ENCODE data around the gene SLC39A7. TPM values are rescaled to one million over a fixed set of nuclear protein-coding genes. Genes with fewer than 3 reads are reported as not detected.

The SLC39A7 gene
- total and polyA plus RNA-seq, 2 of the 4 experiments (the other 2 are of a cell fraction), result 135 to 208 TPM

DNA sequence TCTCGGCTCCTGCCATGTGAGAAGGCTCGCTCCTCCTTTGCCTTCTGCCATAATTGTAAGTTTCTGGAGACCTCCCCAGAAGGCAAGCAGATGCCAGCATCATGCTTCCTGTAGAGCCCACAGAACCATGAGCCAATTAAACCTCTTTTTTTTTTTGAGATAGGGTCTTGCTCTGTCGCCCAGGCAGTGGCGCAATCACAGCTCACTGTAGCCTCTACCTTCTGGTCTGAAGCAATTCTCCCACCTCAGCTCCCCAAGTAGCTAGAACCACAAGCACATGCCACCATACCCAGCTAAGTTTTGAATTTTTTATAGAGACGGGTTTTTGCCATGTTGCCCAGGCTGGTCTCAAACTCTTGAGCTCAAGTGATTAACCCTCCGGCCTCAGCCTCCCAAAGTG, 36.2 kb downstream of the SLC39A7 start:
- Histone ChIP-seq H2AK9ac (replicated peaks; ENCODE audit: low read depth, low read length, poor library complexity) (no peak overlapping the region), H4K5ac (ENCODE audit: low read depth, low read length) (no peak overlapping the region), H2BK20ac (ENCODE audit: low read depth, low read length) (no peak overlapping the region), H3K9ac (ENCODE audit: low read depth, low read length) (no peak overlapping the region), H2AK5ac (ENCODE audit: low read depth, low read length) (no peak overlapping the region), H3K56ac (ENCODE audit: extremely low read depth, insufficient read depth, low read length) (no peak overlapping the region), H3K4me3 (ENCODE audit: insufficient read depth, low read depth, low read length) (no peak overlapping the region), H3K9me1 (ENCODE audit: insufficient read depth, low read length) (no peaks in the 10 kb centered on the region), H3K4me2 (ENCODE audit: low read depth, low read length) (no peak overlapping the region), H2BK5ac (ENCODE audit: low read depth, low read length, poor library complexity, severe bottlenecking) (no peak overlapping the region), H3K9me3 (ENCODE audit: control insufficient read depth, insufficient read depth, low read length) (no peaks in the 10 kb centered on the region), H4K91ac (ENCODE audit: insufficient read depth, low read depth, low read length) (no peak overlapping the region), H3K23ac (ENCODE audit: low read depth, low read length) (no peak overlapping the region), H3K36me3 (ENCODE audit: control insufficient read depth, insufficient read depth, low read length) (no peaks in the 10 kb centered on the region), H4K8ac (ENCODE audit: low read depth in 2 of 2, low read length in 2 of 2) (no peak overlapping the region), H3K79me1 (ENCODE audit: low read depth in 1 of 2, low read length in 2 of 2) (no peaks in the 10 kb centered on the region), H3K27ac (ENCODE audit: insufficient read depth, low read length) (no peak overlapping the region), H3K4me1 (ENCODE audit: control insufficient read depth, insufficient read depth, low read length) (no peaks in the 10 kb centered on the region), H3K18ac (ENCODE audit: low read depth, low read length) (no peak overlapping the region), H2BK15ac (ENCODE audit: low read depth, low read length) (no peak overlapping the region), H2BK120ac (ENCODE audit: low read depth, low read length) (no peak overlapping the region), H3K14ac (replicated peaks; ENCODE audit: low read depth, low read length) (no peak overlapping the region), H3K27me3 (ENCODE audit: control insufficient read depth, insufficient read depth, low read length) (peaks cover 51% of the 10 kb centered on the region), H2AFZ (replicated peaks; ENCODE audit: low read length, poor library complexity) (no peak overlapping the region), H4K20me1 (ENCODE audit: insufficient read depth, low read length) (no peaks in the 10 kb centered on the region), H3K4ac (ENCODE audit: low read depth, low read length) (no peak overlapping the region)
- no peak for TF ChIP-seq MAZ (IDR thresholded peaks at IDR 0.05; ENCODE audit: borderline replicate concordance, low read depth, low read length)
- no peak for TF ChIP-seq NFE2L2 (IDR thresholded peaks at IDR 0.05; ENCODE audit: low read depth, low read length)
- no peak for TF ChIP-seq MXI1 (IDR thresholded peaks at IDR 0.05; ENCODE audit: borderline replicate concordance, low read depth, low read length)
- no peak for TF ChIP-seq SMC3 (IDR thresholded peaks at IDR 0.05; ENCODE audit: low read depth, low read length)
- no peak for TF ChIP-seq FOS (IDR thresholded peaks at IDR 0.05; ENCODE audit: low read depth, low read length)
- TF ChIP-seq, protein P1, sequence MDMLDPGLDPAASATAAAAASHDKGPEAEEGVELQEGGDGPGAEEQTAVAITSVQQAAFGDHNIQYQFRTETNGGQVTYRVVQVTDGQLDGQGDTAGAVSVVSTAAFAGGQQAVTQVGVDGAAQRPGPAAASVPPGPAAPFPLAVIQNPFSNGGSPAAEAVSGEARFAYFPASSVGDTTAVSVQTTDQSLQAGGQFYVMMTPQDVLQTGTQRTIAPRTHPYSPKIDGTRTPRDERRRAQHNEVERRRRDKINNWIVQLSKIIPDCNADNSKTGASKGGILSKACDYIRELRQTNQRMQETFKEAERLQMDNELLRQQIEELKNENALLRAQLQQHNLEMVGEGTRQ (IDR thresholded peaks at IDR 0.05; ENCODE audit: low read depth, low read length), result no peak
- no peak for TF ChIP-seq RFX5 (IDR thresholded peaks at IDR 0.05; ENCODE audit: low read depth, low read length)
- TF ChIP-seq, protein P2, sequence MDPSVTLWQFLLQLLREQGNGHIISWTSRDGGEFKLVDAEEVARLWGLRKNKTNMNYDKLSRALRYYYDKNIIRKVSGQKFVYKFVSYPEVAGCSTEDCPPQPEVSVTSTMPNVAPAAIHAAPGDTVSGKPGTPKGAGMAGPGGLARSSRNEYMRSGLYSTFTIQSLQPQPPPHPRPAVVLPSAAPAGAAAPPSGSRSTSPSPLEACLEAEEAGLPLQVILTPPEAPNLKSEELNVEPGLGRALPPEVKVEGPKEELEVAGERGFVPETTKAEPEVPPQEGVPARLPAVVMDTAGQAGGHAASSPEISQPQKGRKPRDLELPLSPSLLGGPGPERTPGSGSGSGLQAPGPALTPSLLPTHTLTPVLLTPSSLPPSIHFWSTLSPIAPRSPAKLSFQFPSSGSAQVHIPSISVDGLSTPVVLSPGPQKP (IDR thresholded peaks at IDR 0.05; ENCODE audit: borderline replicate concordance, low read depth, low read length), result no peak
- no peak for TF ChIP-seq RCOR1 (IDR thresholded peaks at IDR 0.05; ENCODE audit: insufficient replicate concordance, low read length)
- no peak for TF ChIP-seq MAFK (IDR thresholded peaks at IDR 0.05; ENCODE audit: low read depth, low read length)
- TF ChIP-seq POLR2A (IDR thresholded peaks at IDR 0.05; ENCODE audit: low read depth, low read length), result no peak
- no peak for TF ChIP-seq CEBPB (IDR thresholded peaks at IDR 0.05; ENCODE audit: low read depth, low read length)
- TF ChIP-seq, protein P3, sequence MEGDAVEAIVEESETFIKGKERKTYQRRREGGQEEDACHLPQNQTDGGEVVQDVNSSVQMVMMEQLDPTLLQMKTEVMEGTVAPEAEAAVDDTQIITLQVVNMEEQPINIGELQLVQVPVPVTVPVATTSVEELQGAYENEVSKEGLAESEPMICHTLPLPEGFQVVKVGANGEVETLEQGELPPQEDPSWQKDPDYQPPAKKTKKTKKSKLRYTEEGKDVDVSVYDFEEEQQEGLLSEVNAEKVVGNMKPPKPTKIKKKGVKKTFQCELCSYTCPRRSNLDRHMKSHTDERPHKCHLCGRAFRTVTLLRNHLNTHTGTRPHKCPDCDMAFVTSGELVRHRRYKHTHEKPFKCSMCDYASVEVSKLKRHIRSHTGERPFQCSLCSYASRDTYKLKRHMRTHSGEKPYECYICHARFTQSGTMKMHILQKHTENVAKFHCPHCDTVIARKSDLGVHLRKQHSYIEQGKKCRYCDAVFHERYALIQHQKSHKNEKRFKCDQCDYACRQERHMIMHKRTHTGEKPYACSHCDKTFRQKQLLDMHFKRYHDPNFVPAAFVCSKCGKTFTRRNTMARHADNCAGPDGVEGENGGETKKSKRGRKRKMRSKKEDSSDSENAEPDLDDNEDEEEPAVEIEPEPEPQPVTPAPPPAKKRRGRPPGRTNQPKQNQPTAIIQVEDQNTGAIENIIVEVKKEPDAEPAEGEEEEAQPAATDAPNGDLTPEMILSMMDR (conservative IDR thresholded peaks at IDR 0.05; ENCODE audit: low read depth, low read length), result no peak
- no peak for TF ChIP-seq BHLHE40 (IDR thresholded peaks at IDR 0.05; ENCODE audit: low read depth, low read length)
- no peak for TF ChIP-seq CHD1 (IDR thresholded peaks at IDR 0.05; ENCODE audit: low read depth, low read length)
- no peak for TF ChIP-seq RAD21 (IDR thresholded peaks at IDR 0.05; ENCODE audit: low read length)
- no TSS peak for BruUV-seq (replicated peaks)
- in situ Hi-C loops (cut with MboI; ENCODE audit: low sequenced_read_pairs) (no loop called here), intact Hi-C loops (cut with micrococcal nuclease) (no loop called here), dilution Hi-C loops (cut with HindIII; ENCODE audit: low sequenced_read_pairs, unreplicated experiment) (no loop called here)
- ChIA-PET POLR2A (ENCODE audit: unreplicated experiment) (no interaction called here), CTCF (no interaction called here)
- ATAC-seq (ENCODE audit: low read depth) (no peak), DNase-seq (no peak)
- 84% methylated on average over 2 of the region's 6 CpGs; no CpG with 5 or more reads in 1 of the 2 experiments for WGBS, 2 experiments (ENCODE audit: extremely low coverage in 2 of 2, insufficient read length in 1 of 2)

All from IMR-90 (cell line).